Stimulated activated CD8-positive, alpha-beta memory T cell treated with anti-CD3 and anti-CD28 coated beads, Interleukin-12 subunit alpha, Interleukin-12 subunit beta, amount 100 ng/mL, for 4 hours (primary cell): ENCODE measurements around the gene WASF3.

ENCODE experiments used
- DNase-seq: peaks from one replicate; pipeline ENCODE4 v3.0.0-alpha.2; 2020; ENCODE audit warnings: low read depth

Gene WASF3

GRCh38 chr13:26557393-26558073 lies at the start of gene WASF3:
TSS of gene WASF3 (plus strand) at chr13:26557683. CDS start at chr13:26642271, 84,588 bp downstream.
- DNase-seq, result peak; percentile 18

- no peak for DNase-seq
Measured at GRCh38 chr13:26508885-26509284, 48.6 kb upstream of the WASF3 start.

- DNase-seq, result no peak
Measured at GRCh38 chr13:26509491-26509890, 48.0 kb upstream of the WASF3 start.

GRCh38 chr13:26513931-26514330 lies 43.6 kb upstream of the WASF3 start:
- DNase-seq, result no peak

GRCh38 chr13:26515721-26516120 lies 41.8 kb upstream of the WASF3 start:
- DNase-seq, result no peak

- DNase-seq, result no peak
Measured at GRCh38 chr13:26517936-26518335, 39.5 kb upstream of the WASF3 start.

GRCh38 chr13:26518451-26518959 lies 39.0 kb upstream of the WASF3 start:
- no peak for DNase-seq

GRCh38 chr13:26522571-26522970 lies 34.9 kb upstream of the WASF3 start:
- DNase-seq, result no peak

- DNase-seq, result no peak
Measured at GRCh38 chr13:26523007-26523406, 34.5 kb upstream of the WASF3 start.

- DNase-seq, result no peak
Measured at GRCh38 chr13:26525528-26525927, 32.0 kb upstream of the WASF3 start.

GRCh38 chr13:26526702-26527216 lies 30.7 kb upstream of the WASF3 start:
- DNase-seq, result no peak

- DNase-seq, result no peak
Measured at GRCh38 chr13:26528527-26528926, 29.0 kb upstream of the WASF3 start.

- no peak for DNase-seq
Measured at GRCh38 chr13:26529441-26529840, 28.0 kb upstream of the WASF3 start.

GRCh38 chr13:26531742-26532141 lies 25.7 kb upstream of the WASF3 start:
- DNase-seq, result no peak

- no peak for DNase-seq
Measured at GRCh38 chr13:26534036-26534726, 23.3 kb upstream of the WASF3 start.

- no peak for DNase-seq
Measured at GRCh38 chr13:26538363-26539317, 18.8 kb upstream of the WASF3 start.

- DNase-seq, result no peak
Measured at GRCh38 chr13:26539738-26540292, 17.7 kb upstream of the WASF3 start.

- no peak for DNase-seq
Measured at GRCh38 chr13:26540334-26540733, 17.1 kb upstream of the WASF3 start.

GRCh38 chr13:26541041-26541440 lies 16.4 kb upstream of the WASF3 start:
- no peak for DNase-seq

- DNase-seq, result no peak
Measured at GRCh38 chr13:26541678-26542568, 15.6 kb upstream of the WASF3 start.

GRCh38 chr13:26544707-26545106 lies 12.8 kb upstream of the WASF3 start:
- DNase-seq, result no peak
